NCI-H1694 treated with DMSO at 0.1 percent for 48 hours (cell line): ENCODE data around the gene LYPD3.

ENCODE experiments used
- DNase-seq: peaks from one replicate; lab custom pipeline; 2025; lab: John Stamatoyannopoulos, UW

LYPD3 gene

GRCh38 chr19:43485951-43486350 is 20.5 kb upstream of the LYPD3 start:
- DNase-seq, result no peak

GRCh38 chr19:43483281-43483680 is 17.9 kb upstream of the LYPD3 start:
- no peak for DNase-seq

GRCh38 chr19:43482193-43482592 is 16.8 kb upstream of the LYPD3 start:
- no peak for DNase-seq

- DNase-seq, result no peak
Observed at GRCh38 chr19:43481701-43482100, 16.3 kb upstream of the LYPD3 start.

GRCh38 chr19:43480574-43480973 is 15.2 kb upstream of the LYPD3 start:
- DNase-seq, result no peak

GRCh38 chr19:43479961-43480561 is 14.7 kb upstream of the LYPD3 start:
- no peak for DNase-seq

GRCh38 chr19:43479226-43479625 is 13.8 kb upstream of the LYPD3 start:
- DNase-seq, result no peak

GRCh38 chr19:43478323-43478722 is 12.9 kb upstream of the LYPD3 start:
- no peak for DNase-seq

- DNase-seq, result no peak
Observed at GRCh38 chr19:43476606-43477005, 11.2 kb upstream of the LYPD3 start.

- no peak for DNase-seq
Observed at GRCh38 chr19:43474986-43475705, 9.7 kb upstream of the LYPD3 start.

- no peak for DNase-seq
Observed at GRCh38 chr19:43474487-43474886, 9.1 kb upstream of the LYPD3 start.

GRCh38 chr19:43471091-43471490 is 5.7 kb upstream of the LYPD3 start:
- no peak for DNase-seq

- no peak for DNase-seq
Observed at GRCh38 chr19:43470288-43470687, 4.9 kb upstream of the LYPD3 start.

GRCh38 chr19:43469160-43469480 is 3.7 kb upstream of the LYPD3 start:
- DNase-seq, result no peak

- DNase-seq, result no peak
Observed at GRCh38 chr19:43468354-43469159, 3.1 kb upstream of the LYPD3 start.

GRCh38 chr19:43467730-43468129 is 2.3 kb upstream of the LYPD3 start:
- no peak for DNase-seq

- no peak for DNase-seq
Observed at GRCh38 chr19:43467276-43467675, 1.9 kb upstream of the LYPD3 start.

GRCh38 chr19:43466793-43467192 is 1.4 kb upstream of the LYPD3 start:
- DNase-seq, result no peak

GRCh38 chr19:43464134-43464775 is 1.2 kb downstream of the LYPD3 start:
- DNase-seq, result no peak

- DNase-seq, result peak; percentile 62
Observed at GRCh38 chr19:43463381-43464133, 1.9 kb downstream of the LYPD3 start.

- no peak for DNase-seq
Observed at GRCh38 chr19:43462785-43463380, 2.5 kb downstream of the LYPD3 start.

- no peak for DNase-seq
Observed at GRCh38 chr19:43462383-43462782, 3.0 kb downstream of the LYPD3 start.
